MM.1S (cell line): ENCODE measurements around the gene ADRA2B.

Experiments
- DNase-seq: peaks from one replicate; pipeline ENCODE4 v3.0.0-alpha.2; 2015
- H2AFZ ChIP-seq: fragments of 300-600 bp; sonication (generic); 2 replicates; pipeline ENCODE4 v1.6.0; 2016; ENCODE audit warnings: antibody characterized with exemption, low read length
- H3F3A ChIP-seq: fragments of 300-600 bp; sonication (generic); 2 replicates; pipeline ENCODE4 v1.6.1; 2016; ENCODE audit warnings: mild to moderate bottlenecking, antibody characterized with exemption, low read length, moderate library complexity, mixed read lengths; ENCODE audit not compliant: insufficient read depth
- H3K27ac ChIP-seq: fragments of 300-600 bp; sonication (generic); 2 replicates; pipeline ENCODE4 v1.5.1; 2016; ENCODE audit warnings: mild to moderate bottlenecking, low read length
- H3K27me3 ChIP-seq: fragments of 300-600 bp; sonication (generic); replicated peaks from 2 replicates; pipeline ENCODE4 v1.6.0; 2016; ENCODE audit warnings: low read length; ENCODE audit not compliant: insufficient read depth
- H3K36me3 ChIP-seq: fragments of 300-600 bp; sonication (generic); replicated peaks from 2 replicates; pipeline ENCODE4 v1.6.1; 2016; ENCODE audit warnings: mild to moderate bottlenecking, low read length, mixed read lengths; ENCODE audit not compliant: insufficient read depth
- H3K4me1 ChIP-seq: fragments of 300-600 bp; sonication (generic); 2 replicates; pipeline ENCODE4 v1.6.1; 2016; ENCODE audit warnings: low read length, mixed read lengths
- H3K4me2 ChIP-seq: fragments of 300-600 bp; sonication (generic); 2 replicates; pipeline ENCODE4 v1.6.0; 2016; ENCODE audit warnings: low read depth, low read length
- H3K4me3 ChIP-seq: fragments of 300-600 bp; sonication (generic); 2 replicates; pipeline ENCODE4 v1.5.1; 2016; ENCODE audit warnings: low read length, mixed read lengths
- H3K79me2 ChIP-seq: fragments of 300-600 bp; sonication (generic); 2 replicates; pipeline ENCODE4 v1.6.1; 2016; ENCODE audit warnings: mixed run types, low read length, mixed read lengths
- H3K9ac ChIP-seq: fragments of 300-600 bp; sonication (generic); 2 replicates; pipeline ENCODE4 v1.6.1; 2016; ENCODE audit warnings: low read length, mixed read lengths
- H3K9me2 ChIP-seq: fragments of 300-600 bp; sonication (generic); replicated peaks from 2 replicates; pipeline ENCODE4 v1.6.1; 2016; ENCODE audit warnings: mild to moderate bottlenecking, low read length, mixed read lengths; ENCODE audit not compliant: insufficient read depth
- H3K9me3 ChIP-seq: fragments of 300-600 bp; sonication (generic); replicated peaks from 2 replicates; pipeline ENCODE4 v1.6.1; 2016; ENCODE audit warnings: mild to moderate bottlenecking, low read length, mixed read lengths; ENCODE audit not compliant: insufficient read depth
- H4K20me1 ChIP-seq: fragments of 300-600 bp; sonication (generic); 2 replicates; pipeline ENCODE4 v1.6.1; 2016; ENCODE audit warnings: mild to moderate bottlenecking, low read length, moderate library complexity, mixed read lengths; ENCODE audit not compliant: insufficient read depth
- EZH2 ChIP-seq: fragments of 300-600 bp; sonication (generic); optimal IDR thresholded peaks from 2 replicates; pipeline ENCODE3; 2017; ENCODE audit warnings: low read depth, mild to moderate bottlenecking, antibody characterized with exemption, low read length, mixed read lengths
- EZH2phosphoT487 ChIP-seq: fragments of 300-600 bp; sonication (generic); IDR thresholded peaks from 2 replicates; pipeline ENCODE4 v1.6.1; 2018; ENCODE audit warnings: antibody characterized with exemption, low read length
- TF ChIP-seq, protein P1 (sequence below): fragments of 300-600 bp; sonication (generic); IDR thresholded peaks from 2 replicates; pipeline ENCODE4 v1.5.1; 2016; ENCODE audit warnings: antibody characterized with exemption, low read length, mixed read lengths

Gene ADRA2B

DNA sequence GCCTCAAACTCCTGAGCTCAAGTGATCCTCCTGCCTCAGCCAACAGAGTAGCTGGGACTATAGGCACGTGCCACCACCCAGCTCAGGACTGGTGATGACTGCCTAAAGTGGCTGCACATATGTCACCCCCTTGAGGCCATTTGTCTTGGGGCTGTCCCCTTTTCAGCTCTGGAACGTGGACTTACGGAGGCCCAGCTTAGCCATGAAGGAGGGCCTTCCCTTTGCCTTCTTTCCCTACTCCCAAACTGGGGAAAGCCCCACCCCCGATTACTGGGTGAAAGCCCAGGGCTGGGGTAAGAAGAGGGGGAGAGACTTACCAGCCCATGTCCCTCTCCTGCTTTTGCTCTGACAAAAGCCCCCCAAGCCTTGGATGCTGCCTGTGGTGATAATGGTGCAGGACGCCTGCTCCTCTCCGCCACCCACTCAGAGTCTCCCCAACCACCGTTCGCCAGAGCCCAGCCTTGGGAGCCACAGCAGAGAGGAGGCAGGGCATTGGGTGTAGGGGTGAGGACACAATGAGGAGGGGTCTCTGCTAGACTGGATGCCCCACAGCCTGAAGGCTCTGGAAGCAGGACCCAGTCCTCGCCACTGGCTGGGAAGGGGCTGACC is 31.3 kb upstream of the ADRA2B start:
- DNase-seq: no peak
- Histone ChIP-seq H3K9me3 (no peaks in the 10 kb centered on the region), H3K27me3 (no peaks in the 10 kb centered on the region), H3K9ac (no peak overlapping the region), H3K4me1 (peaks cover 18% of the 10 kb centered on the region), H3K9me2 (no peaks in the 10 kb centered on the region), H3K79me2 (peaks cover 13% of the 10 kb centered on the region), H3F3A (peaks cover 9% of the 10 kb centered on the region), H3K4me2 (no peak overlapping the region), H2AFZ (no peak overlapping the region), H3K27ac (no peak overlapping the region), H4K20me1 (no peaks in the 10 kb centered on the region), H3K36me3 (no peaks in the 10 kb centered on the region), H3K4me3 (no peak overlapping the region)
- TF ChIP-seq, protein P1, sequence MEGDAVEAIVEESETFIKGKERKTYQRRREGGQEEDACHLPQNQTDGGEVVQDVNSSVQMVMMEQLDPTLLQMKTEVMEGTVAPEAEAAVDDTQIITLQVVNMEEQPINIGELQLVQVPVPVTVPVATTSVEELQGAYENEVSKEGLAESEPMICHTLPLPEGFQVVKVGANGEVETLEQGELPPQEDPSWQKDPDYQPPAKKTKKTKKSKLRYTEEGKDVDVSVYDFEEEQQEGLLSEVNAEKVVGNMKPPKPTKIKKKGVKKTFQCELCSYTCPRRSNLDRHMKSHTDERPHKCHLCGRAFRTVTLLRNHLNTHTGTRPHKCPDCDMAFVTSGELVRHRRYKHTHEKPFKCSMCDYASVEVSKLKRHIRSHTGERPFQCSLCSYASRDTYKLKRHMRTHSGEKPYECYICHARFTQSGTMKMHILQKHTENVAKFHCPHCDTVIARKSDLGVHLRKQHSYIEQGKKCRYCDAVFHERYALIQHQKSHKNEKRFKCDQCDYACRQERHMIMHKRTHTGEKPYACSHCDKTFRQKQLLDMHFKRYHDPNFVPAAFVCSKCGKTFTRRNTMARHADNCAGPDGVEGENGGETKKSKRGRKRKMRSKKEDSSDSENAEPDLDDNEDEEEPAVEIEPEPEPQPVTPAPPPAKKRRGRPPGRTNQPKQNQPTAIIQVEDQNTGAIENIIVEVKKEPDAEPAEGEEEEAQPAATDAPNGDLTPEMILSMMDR: no peak
- TF ChIP-seq EZH2: no peak

DNA sequence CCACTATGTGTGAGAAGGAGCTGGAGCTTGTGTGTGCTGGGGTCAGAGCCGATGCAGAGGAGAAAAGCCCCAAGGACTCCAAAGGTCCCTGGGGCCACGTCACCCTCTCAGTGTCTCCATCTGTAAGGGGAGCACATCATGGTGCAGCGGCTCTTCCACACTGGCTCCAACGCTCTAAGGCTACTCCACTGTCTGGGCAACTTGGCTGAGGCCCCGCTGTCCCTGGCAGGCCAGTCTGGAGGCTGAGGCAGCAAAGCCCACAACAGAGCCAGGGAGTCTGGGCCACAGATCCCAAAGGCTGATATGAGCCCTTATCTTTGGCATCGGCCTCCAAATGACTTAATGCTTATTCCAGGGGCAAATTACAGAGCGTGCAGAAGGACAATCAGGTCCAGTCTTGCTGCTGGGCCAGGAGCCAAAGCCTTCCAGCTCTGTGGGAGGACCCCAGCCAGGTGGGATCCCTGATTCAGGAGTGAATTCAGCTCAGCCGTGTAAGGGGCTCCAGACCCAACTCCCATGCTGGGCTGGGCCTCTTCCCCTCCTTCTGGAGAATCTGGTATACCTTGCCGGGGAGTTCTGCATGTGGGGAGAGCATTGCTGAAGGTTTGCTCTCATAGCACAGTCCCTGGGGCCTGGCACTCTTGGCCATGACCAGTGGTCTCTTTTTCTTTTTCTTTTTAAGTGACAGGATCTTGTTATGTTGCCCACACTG is 30.7 kb upstream of the ADRA2B start:
- Histone ChIP-seq H3K27me3 (no peaks in the 10 kb centered on the region), H3K9me2 (no peaks in the 10 kb centered on the region), H3K36me3 (no peaks in the 10 kb centered on the region), H3K27ac (peak overlapping the region; percentile 76; the same call in 1 of the 2 replicates), H3K4me3 (peak overlapping the region; percentile 73; the same call in 1 of the 2 replicates), H4K20me1 (no peaks in the 10 kb centered on the region), H2AFZ (peak overlapping the region; percentile 73), H3K4me1 (peaks cover 18% of the 10 kb centered on the region), H3K79me2 (peaks cover 13% of the 10 kb centered on the region), H3K9ac (peak overlapping the region; percentile 53; the same call in 1 of the 2 replicates), H3K4me2 (peak overlapping the region; percentile 88), H3F3A (peaks cover 9% of the 10 kb centered on the region), H3K9me3 (no peaks in the 10 kb centered on the region)
- TF ChIP-seq, protein P1: no peak
- TF ChIP-seq EZH2: no peak
- TF ChIP-seq EZH2phosphoT487: no peak
- DNase-seq: no peak

DNA sequence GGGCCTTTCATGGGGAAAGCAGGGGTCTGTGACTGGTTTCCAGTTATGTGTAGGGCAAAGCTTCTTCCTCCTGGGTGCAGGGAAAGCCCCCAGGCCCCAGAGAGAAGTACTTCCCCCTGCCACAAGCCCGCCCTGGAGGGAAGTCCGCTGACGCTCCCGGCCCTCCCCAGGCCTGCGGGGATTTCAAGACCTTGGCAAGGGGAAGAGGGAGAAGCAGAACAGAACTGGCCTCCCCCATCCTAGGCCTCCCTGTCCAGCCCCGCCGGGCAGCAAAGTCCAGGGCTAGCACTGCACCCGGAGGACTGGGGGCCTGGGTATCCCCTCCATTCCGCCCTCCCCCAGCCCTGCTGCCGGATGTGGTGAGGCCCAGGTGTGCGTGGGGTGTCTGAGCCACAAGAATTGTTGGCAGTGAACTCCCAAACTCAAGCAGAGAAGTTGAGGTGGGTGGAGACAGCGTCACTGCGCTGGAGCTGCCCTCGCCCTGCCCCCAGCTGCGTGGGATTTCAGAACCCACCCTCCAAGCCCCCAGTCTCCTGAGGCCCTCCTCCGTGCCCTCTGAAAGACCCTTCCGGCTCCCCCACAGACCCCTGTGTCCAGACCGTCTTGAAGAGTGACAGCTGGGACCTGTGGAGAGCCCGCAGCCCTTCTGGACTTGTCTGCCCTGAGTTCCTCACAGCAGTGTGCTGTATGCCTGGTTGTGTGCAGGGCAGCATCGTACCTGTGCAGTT is 29.9 kb upstream of the ADRA2B start:
- no peak for TF ChIP-seq EZH2
- TF ChIP-seq, protein P1: no peak
- no peak for TF ChIP-seq EZH2phosphoT487
- H3K36me3 ChIP-seq: no peaks in the 10 kb centered on the region
- no peaks in the 10 kb centered on the region for H3K9me3 ChIP-seq
- H3K4me1 ChIP-seq: peaks cover 18% of the 10 kb centered on the region
- H3K27ac ChIP-seq: peak overlapping the region; percentile 76; the same call in 1 of the 2 replicates
- H4K20me1 ChIP-seq: no peaks in the 10 kb centered on the region
- peaks cover 9% of the 10 kb centered on the region for H3F3A ChIP-seq
- H3K27me3 ChIP-seq: no peaks in the 10 kb centered on the region
- H3K79me2 ChIP-seq: peaks cover 13% of the 10 kb centered on the region
- H3K9me2 ChIP-seq: no peaks in the 10 kb centered on the region
- peak overlapping the region; percentile 73 for H2AFZ ChIP-seq
- DNase-seq: peak; percentile 80
- H3K4me3 ChIP-seq: peak overlapping the region; percentile 73
- H3K4me2 ChIP-seq: peak overlapping the region; percentile 88
- peak overlapping the region; percentile 53; the same call in 1 of the 2 replicates for H3K9ac ChIP-seq
